Stimulated activated CD8-positive, alpha-beta memory T cell treated with anti-CD3 and anti-CD28 coated beads, Interleukin-7, amount 100 ng/mL, for 48 hours (primary cell): Measurements from ENCODE around the gene PRKAR1B.
A peak's percentile ranks its signal among the peaks of the same experiment; 100 is the strongest.

ENCODE experiments used
- DNase-seq, 2 donors: peaks; one replicate each; pipeline ENCODE4 v3.0.0-alpha.2; 2020; ENCODE audit warnings: low read depth in 1 of 2; ENCODE audit errors: extremely low read depth in 1 of 2

The PRKAR1B gene

DNA sequence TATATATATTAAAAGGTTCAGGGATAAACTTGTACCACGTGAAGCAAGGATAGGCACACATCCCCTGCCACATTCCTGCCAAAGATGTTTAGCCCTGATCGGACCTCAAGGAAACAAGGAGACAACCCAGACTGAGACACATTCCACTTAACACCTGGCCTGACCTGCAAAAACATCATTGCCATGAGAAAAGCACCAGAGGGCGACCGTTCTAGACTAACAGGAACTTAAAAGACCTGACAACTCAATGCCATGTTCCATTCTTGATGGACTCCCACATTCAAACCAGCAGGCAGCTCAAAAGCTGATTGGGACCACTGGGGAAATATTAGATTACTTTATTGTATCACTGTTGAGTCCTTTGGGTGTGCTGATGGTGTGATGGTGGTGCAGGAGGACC lies 199.4 kb downstream of the PRKAR1B start:
- no peak for DNase-seq

DNA sequence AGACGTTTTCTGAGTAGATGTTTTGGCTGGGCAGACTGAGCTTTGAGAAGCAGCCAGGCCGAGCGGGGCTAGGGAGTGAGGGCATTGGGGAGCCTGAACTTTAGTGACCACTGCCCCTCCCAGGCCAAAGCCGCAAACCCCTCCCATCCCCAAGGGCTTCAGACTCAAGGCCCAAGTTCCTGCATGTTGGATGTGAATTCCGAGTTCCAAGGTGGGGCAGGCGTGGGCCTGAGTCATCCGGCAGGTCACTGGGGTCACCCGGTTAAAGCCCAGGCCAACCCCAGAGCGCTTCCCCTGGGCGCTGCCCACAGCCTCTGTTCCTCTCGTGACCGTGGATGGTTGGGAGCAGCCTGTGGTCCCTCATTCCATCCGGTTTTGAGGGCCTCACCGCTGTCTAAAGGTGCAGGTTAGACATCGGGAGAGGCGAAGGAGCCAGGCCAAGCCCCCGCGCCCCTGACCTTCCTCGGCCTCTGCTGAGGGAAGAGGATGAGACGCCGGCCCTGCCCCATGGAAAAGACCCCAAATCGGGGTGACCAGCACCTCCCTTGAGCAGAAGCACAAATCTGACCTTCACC lies 200.5 kb downstream of the PRKAR1B start:
- DNase-seq, result no peak

DNA sequence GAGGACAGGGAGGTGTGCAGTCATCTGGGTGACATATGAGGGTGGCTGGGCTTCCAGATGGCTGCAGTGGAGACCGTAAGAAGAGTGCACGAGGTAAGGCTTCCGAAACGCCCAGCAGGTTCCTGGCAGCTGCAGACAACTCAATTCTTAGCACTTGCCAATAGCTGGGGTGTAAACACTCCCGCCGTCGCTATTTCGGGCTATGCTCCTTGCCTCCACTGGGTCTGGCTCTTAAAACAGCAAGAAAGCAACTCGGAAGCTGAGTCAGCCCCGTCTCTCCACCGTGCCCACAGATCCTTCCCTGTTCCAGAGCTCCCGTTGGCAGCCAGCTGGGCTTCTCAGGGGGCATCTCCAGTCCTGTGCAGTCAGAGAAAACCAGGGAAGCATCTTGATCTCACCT lies 201.3 kb downstream of the PRKAR1B start:
- no peak for DNase-seq

DNA sequence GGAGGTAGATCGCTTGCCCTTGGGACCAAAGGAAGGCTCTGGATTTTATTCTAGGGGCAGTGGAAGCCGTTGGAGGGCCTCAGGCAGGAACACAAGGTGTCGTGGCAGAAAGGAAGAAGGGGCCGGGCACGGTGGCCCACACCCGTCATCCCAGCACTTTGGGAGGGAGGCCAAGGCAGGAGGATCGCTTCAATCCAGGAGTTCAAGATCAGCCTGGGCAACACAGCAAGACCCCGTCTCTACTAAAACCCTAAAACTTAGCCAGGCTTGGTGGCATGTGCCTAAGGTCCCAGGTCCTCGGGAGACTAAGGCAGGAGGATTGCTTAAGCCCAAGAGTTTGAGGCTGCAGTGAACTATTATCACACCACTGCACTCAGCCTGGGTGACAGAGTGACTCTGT lies 202.3 kb downstream of the PRKAR1B start:
- DNase-seq, result no peak

DNA sequence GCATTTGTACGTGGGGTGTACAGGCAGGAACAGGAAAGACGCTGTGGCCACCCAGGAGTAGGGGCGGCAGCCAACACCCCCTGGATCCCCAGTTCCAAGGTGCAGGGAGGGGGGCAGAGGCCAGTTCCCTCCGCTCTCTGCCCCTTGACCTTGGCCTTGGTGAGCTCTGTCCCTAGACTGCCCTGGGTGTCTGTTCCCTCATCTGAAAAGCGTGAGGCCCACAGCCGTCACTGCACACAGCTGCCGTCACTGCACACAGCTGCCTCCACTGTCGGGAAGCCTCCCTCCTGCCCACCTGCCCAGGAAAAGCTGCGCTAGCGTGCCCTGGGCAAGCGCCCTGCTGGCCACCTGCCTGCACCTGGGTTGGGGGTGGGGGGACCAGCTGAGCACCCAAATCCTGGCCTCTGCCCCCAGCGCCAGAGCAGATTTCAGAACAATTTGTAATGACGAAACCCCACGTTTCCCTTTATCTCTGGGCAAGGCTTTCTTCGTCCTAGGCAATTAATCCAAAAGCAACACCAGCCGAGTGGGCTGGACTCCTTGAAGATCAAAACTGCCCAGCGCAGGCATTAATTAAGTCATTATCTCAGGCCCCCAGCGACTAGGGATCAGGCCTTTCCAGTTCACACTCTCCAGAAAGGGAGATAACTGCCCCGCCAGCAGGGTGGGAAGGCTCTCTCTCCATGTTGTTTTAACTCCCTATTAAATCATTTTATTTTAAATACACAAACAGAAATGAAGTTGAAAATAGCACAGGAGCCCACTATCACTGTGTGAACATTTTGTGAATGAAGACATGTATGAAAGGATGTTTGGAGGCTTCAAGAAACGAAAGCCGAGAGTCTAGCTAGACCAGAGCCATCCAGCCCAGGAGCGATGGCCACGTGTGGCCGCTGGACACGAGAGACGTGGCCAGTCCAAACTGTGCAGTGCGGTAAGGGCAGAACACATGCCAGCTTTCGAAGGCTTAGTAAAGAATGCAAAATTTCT lies 203.4 kb downstream of the PRKAR1B start:
- no peak for DNase-seq

DNA sequence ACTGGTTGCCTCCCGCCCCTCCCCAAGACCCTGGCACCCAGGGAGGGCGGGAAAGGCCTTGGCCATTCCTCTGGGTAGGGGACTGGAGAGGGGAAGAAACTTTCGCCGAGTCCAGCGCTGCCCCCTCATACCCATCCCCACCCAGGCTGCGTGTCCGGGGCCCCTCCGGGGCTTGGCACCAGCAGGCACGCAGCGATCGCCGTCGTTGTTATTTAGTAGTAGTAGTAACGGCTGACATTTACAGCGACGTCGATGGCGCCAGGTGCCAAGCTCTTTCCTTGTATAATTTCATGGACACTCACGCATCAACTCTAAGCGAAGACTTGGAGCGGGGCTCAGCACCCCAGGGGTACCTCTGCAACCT lies 204.1 kb downstream of the PRKAR1B start:
- no peak for DNase-seq

DNA sequence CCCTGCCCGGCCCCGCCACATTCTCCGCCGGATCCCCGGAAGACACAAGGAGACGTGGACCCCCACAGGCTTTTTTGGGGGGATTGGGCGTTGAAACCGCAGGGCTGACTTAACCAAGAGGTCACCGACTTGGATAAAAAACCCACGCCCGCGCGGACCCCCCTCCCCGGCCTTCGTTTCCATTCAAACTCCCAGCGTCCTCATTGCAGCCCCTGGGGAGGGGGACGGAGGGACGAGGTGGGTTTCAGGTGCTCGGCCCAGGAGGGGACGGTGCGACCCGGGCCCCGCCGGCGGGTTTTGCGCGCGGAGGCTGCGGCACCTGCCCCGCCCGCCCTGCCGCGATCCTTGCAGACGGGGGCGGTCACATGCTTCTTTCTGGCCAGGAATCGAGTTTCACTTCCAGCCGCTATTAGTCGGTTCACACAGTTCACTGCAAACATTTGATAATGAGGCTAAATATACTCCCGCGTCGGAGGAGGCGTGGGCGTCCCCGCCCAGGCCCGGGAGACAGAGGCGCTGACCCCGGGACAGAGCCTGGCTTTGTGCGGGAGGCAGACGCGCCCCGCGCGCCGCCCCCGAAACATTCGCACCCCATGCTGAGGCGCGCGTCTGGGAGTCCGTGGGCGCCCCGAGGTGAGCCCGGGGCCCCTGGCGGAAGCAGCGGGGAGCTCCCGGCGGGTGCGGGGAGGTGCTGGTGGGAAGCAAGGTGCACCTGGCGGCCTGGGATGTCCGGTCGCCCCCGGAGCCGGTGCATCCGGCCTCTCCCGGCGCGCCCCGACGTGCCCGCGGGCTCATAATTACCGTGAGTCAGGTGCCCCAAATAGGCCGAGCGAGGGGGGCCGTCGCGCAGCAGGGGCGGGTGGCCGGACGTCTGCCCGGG lies 204.8 kb downstream of the PRKAR1B start:
- DNase-seq, result no peak

DNA sequence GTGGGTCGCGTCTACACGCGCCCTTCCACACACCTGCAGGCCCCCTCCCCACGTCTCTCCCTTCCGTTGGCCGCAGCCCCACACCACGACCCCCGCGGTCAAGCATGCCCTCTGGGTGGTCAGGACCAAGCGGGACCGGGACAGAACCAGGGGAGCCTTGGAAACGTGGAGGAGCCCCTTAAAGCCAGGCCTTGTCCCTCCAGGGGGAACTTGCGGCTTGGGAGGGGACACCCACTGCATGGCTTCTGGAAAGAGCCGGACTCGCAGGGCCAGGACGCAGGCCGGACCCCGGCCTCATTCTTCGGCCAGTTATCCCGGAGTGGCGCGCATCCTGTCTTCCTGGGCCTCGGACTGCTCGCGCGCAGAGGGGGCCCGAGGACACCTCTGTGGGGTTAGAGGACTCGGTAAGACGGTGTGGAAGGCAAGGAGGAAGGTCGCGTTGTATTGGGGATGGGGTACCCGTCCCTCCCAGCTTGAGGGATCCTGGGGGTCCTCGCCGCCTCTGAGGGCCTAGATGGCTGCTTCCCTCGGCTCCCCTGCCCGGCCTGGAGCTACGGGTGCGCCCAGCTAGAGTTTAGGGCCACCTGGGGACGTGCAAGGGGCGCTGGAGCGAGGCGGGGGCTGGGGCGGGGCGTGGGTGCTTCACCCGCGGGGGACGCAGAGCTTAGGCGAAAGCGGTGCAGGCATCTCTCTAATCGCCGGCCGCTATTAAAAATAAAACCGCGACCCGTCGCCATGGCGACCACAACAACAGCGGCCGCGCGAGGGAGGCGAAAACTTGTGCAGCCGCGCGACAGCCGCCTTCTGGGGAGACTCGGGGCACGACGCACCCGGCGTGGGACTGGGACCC lies 205.6 kb downstream of the PRKAR1B start:
- DNase-seq, result no peak

DNA sequence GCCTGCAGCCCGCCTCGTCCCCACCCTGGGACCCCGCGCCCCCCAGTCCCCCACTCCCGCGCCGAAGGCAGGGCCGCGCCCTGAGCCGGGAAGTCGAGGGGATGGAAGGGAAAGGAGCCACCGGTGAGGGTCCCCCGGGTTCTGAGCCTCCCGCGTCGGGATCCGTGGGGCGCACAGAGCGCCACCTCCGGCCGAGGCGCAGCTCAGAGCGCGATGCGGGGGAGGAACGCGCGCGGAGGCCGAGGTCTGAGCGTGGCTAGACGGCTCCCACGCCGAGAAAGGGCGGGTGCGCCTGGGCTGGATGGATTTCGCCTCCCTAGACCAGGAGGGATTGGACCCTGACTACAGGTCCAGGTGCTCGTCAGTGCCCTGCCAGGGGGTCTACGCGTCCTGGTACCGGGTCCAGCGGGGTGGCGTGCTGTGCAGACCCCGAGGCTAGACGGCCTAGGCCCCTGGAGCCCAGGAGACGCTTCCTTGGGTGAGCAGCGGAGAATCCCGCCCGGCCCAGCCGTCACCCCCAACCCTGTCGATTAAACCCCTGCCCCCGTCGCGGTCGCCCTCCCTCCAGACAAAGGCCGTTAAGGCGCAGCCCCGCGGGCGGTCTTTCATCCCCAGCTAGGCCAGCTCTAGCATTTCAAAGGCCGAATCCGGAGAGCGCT lies 206.4 kb downstream of the PRKAR1B start:
- DNase-seq, result no peak

DNA sequence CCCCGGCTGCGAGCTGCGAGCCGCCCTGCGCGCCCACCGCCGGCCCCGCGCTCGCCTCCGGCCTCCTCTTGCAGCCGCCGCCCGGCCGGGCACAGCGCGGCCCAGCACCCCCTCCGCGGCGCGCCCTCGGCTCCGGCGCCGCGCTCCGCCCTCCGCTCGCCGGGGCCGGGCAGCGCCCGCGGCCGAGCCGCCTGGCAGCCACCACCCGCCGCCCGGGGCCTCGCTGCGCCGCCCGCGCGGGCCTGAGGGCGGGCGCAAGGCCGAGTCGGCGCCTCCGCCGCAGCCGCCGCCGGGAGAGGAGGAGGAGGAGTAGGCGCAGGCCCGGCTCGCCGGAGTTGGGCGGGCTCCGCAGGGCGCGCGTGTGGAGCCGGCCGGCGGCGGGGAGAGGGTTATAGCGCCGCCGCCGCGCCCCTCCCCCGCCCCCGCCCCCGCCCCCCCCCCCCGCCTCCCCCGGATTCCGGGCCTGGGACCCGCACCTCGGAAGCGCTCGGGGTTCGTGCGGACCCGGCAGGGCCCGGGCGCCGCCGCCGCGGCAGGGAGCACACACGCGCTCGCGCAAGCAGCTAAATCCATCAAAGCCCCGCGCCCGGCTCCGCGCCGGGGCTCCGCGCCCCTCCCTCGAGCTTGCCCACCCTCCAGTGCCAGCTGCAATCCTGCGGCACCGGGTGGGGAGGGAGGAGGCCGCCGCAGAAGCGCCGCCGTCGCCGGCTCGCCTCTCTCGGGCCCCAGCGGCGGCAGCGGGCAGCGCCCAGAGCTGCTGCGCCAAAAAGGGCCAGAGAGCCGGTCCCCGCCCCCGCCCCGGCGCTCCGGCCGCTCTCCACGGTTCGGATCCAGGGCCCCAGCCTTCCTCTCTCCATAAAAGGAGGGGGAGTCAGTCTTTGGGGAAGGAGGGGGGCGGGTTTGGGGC lies 207.3 kb downstream of the PRKAR1B start, which contains the start of gene PDGFA:
Gene PDGFA, minus strand, starts transcription at position 363 of the 907 bp plus-strand sequence. CDS start 845 bp downstream, outside the sequence.
- DNase-seq, result no peak

DNA sequence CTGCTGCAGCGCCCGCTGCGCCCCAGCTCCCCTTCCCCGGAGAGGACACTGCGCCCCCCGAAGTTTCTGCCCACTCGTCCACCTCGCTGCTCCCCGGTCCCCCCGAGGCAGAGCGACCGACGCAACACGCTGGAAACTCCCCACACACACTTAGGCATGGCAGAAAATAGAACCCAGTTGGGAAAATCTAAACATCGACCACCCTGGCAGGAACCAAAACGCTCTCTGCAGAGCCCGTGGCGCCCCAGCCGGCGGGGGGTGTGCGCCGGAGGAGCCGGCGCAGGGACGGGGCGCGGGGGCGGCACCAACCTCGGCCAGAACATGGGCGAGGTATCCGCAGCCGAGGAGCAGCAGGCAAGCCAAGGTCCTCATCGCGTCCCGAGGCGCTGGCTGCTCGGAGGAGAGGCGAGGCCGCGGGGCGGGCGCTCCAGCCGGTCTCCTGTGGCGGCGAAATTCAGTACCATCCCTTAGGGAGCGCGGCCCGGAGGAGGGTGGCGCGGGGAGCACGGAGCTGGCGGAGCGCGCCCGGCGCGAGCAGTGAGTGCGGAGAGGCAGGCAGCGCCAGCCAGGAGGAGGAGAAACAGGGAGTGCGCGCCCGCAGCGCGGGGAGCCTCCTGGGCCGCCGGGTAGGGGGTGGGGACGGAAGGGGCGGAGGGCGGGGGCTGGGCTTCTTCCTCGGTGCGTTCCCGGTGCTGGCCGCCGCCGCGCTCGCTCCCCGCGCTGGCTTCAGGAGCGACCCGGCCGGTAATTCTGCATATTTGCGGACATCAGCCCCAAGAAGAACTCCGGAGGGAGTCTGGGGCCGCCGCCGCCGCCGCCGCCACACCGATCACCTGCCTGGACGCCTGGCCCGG lies 208.2 kb downstream of the PRKAR1B start:
- peak in 1 of 2 donors; percentile 33 for DNase-seq

DNA sequence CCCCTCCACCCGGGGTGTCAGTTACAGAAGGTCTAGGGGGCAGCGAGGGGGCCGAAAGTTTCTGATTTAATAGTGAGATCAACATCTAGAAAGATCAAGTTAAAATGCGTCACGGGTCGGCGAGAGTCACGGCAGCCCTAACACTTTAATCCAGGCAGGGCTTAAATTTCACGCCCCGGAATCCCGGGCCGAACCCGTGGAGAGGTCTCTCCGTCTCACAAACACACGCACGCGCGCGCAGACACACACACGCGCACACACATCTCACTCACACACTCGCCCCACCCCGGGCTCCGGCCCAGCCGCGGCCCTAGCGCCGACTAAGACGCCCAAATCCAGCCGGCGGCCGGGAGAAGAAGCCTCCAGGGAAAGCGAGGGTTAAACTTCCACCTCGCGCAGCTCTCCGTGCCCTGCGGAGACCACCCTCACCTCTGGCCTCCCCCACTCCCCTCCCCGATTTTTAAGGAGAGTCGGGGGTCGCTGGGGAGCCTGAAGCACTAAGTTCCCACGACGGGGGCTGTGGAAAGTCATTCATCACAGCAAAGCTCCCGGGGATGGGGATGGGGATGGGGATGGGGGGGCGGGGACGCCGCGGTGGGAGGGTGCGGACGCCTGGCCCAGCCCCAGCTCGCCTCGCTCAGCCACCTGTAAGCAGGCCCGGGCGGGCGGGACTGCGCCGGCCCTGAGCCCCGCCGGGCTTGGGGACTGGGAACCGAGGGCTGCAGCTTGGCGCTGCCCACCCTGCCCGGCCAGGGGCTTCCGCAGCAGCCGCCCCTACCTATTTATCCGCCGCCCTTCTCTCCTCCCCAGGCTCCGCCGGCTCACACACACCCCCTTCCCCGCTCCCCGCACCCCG lies 209.1 kb downstream of the PRKAR1B start:
- DNase-seq, result no peak

DNA sequence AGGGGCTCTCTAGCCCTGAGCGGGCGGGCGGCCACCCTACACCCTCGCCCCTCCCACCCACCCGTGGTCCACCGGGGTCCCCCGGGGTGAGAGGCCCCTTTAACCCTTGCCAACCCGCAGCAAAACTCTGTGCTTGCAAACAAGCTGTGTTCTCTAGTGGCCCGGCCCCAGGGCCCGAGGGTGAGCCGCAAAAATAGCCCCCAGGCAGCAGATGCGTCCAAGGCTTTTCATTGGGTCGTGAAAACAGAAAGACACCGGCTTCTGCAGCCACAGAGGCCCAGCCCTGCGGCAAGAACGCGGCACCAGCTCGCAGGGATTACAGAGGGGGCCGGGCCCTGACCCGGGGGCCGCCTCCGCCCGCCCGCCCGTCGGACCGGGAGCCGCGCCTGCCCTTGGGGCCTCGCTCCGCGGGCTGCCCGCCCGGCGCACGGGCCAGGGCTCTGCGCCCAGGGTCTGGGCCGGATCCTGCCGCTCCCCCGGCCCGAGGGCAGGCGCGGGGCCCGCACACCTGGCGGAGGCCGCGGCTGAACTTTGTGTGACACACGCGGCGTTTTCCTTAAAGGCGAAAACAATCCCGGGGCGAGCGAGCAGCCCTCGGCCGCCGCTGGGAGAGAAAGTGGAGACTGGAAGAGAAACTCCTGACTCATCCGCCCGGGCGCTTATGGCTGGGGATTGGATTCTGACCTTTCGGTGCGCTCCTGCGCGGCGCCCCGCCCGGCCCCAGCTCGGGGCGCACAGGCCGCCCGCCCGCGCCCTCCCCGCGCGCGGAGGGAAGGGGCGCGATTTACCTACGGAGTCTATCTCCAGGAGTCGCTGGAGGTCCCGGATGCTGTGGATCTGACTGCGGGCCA lies 210.2 kb downstream of the PRKAR1B start:
- DNase-seq, result no peak

DNA sequence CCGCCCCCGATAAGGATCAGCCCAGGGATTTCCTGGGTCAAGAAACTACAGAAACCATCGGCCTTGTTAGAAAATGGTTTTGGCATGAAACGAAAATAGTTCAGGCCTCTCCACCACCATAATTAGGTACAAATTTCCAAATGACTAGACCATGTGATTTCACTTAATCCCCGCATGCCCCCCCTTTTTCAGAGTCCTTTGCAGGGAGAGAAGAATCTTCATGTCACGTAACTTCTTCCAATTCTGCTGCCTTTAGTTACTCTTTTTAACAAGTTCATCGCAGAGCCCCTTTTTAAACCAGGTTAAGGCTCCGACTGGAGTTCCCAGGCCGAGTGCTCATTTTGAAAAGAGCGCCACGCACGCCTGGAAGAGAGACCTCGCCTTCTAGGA lies 210.9 kb downstream of the PRKAR1B start:
- no peak for DNase-seq

DNA sequence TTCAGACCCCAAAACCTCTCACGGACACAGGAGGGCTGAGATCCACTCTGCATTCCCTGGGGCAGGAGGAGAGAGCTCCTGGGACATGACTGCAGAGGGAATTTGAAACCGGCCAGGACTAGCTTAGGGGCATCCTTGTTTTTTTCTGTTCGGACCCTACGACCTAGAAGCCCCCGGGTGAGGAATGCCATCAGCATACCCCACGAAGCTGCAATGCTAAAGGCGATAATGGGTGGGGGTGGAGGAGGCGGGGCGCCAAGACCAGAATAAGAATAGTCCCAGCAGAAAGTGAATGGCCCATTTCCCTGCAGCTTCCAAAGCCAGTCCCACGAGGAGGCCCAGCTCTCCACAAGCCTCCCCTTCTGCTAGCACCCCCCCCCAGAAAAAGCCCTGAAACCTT lies 211.5 kb downstream of the PRKAR1B start:
- no peak for DNase-seq
